ENCODE results near the gene TOP3B. TPM values are rescaled to one million over a fixed set of nuclear protein-coding genes. Genes with fewer than 3 reads are reported as not detected.

Gene TOP3B
- total RNA-seq, 1 donor from 2014 or later, result 29.2 TPM

DNA sequence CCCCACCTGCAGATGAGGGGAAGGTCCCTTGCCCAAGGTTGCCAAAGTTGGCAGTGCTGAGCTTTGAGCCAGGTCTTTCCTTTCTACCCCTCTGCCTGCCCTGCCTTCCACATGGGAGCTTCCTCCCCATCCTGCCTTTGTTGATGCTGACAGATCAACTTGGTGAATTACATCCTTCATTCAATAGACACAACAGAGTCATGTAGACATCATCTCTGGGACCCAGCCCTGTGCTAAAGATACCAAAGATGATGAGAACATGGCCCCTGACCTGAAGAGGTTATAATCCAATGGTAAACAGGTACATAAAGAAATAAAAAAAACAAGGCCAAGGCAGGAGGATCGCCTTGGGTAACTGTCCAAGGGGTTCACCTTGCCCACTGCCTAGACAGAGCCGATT is 72.7 kb downstream of the TOP3B start:
- Histone ChIP-seq H3K4me3 (ENCODE audit: low read depth, low read length) (no peak overlapping the region), H3K36me3 (ENCODE audit: control insufficient read depth, insufficient read depth, low read length) (no peaks in the 10 kb centered on the region), H3K27me3 (ENCODE audit: control insufficient read depth, insufficient read depth, low read length) (no peaks in the 10 kb centered on the region)
- DNase-seq (ENCODE audit: low read depth), result no peak
- TF ChIP-seq, protein P1, sequence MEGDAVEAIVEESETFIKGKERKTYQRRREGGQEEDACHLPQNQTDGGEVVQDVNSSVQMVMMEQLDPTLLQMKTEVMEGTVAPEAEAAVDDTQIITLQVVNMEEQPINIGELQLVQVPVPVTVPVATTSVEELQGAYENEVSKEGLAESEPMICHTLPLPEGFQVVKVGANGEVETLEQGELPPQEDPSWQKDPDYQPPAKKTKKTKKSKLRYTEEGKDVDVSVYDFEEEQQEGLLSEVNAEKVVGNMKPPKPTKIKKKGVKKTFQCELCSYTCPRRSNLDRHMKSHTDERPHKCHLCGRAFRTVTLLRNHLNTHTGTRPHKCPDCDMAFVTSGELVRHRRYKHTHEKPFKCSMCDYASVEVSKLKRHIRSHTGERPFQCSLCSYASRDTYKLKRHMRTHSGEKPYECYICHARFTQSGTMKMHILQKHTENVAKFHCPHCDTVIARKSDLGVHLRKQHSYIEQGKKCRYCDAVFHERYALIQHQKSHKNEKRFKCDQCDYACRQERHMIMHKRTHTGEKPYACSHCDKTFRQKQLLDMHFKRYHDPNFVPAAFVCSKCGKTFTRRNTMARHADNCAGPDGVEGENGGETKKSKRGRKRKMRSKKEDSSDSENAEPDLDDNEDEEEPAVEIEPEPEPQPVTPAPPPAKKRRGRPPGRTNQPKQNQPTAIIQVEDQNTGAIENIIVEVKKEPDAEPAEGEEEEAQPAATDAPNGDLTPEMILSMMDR (IDR thresholded peaks at IDR 0.05; ENCODE audit: insufficient read depth, low read length, poor library complexity, severe bottlenecking), result no peak

DNA sequence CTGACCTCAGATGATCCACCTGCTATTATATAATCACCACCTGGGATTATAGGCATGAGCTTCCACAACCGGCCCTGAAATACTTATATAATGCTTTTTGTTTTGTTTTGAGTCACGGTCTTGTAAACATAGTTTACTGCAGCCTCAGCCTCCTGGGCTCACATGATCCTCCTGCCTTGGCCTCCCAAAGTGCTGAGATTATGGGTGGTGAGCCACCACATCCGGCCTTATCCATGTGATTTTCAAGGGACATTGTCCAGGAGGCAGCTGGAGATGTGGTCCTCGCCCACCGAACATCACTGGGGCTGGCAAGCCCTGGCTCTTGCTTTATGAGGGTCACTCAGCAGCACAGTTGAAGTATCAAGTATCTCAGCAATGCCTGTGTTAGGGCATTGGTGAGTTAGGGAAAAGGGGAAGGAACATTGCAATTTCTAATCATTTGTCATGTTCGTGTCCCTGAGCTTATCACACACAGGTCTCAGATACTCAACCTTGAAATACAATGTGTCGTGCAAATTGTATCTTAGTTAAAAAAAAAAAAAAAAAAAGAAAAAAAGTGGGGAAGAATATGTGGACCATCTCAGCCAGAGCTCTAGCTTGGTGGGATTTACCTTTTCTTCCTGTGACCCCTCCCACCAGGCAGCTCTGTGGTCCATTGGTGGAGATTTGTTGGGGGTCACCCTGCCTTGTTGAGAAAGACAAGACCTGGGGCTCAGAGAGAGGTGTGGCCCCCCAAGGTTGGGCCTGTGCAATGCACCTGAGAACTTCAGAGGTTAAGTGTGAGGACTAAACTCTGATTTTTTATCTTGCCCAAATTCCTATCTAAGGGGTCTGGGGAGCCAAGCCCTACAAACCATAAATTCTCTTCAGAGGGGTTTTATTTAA is 74.7 kb downstream of the TOP3B start:
- H3K4me3 ChIP-seq (ENCODE audit: low read depth, low read length), result no peak overlapping the region
- no peaks in the 10 kb centered on the region for H3K27me3 ChIP-seq (ENCODE audit: control insufficient read depth, insufficient read depth, low read length)
- TF ChIP-seq, protein P1 (IDR thresholded peaks at IDR 0.05; ENCODE audit: insufficient read depth, low read length, poor library complexity, severe bottlenecking), result no peak
- H3K36me3 ChIP-seq (ENCODE audit: control insufficient read depth, insufficient read depth, low read length), result no peaks in the 10 kb centered on the region
- no peak for DNase-seq (ENCODE audit: low read depth)

Other genes with a start within 250 kb of the TOP3B start
- gene YPEL1, start 247.0 kb downstream of the TOP3B start, total RNA-seq, result 2.8 and 4.9 TPM in 2 replicates
- 37.2 and 42.2 TPM in 2 replicates for gene MAPK1, start 115.1 kb downstream of the TOP3B start, total RNA-seq
- gene PPM1F, start 29.9 kb downstream of the TOP3B start, total RNA-seq, result 23.6 and 27.0 TPM in 2 replicates